Measurements from ENCODE around the gene LMLN. TPM values are rescaled to one million over a fixed set of nuclear protein-coding genes. Genes with fewer than 3 reads are reported as not detected.

LMLN gene
- total and polyA plus RNA-seq, 2 of the 13 experiments (the other 11 are each of a cell fraction or from before 2014, with no cell fraction given) = 1.2 to 1.8 TPM

DNA sequence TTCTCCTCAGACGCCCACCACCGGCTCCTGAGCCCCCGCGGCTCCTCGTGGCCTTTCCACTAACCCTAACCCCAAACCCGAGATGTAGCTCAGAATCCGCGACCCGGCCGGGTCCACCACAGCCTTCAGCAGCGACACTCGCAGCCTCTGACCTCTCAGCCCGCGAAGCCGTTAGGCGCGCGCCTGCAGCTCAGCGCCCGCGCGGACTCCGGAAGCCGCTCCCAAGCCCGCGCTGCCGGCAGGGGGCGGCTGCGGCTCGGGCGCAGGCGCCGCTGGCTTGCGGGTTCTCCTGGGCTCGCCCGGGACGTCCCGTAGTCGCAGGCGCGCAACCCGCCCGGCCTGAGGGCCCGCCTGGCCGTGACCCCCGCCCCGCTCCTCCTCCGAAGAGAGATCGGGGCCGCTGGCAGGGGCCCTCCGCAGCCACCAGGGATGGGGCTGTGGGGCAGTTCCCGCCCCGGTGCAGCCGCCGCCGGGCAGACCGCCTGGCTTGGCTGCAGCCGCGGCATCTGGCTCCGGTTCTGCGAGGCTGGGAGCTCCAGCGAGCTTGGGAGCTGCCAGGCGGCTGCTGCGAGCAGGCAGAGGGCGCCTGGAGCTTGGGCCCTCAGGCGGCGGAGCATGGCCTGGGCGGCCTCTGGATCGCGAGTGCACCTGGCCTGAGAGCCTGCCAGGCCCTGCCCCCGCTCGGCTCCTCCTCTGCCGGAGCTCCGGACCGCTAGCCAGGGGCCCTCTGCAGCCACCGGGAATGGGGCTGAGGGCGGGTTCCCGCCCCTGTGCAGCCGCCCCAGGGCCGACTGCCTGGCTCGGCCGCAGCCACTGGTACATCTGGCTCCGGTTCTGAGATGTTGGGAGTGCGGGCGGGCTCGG lies 120.7 kb downstream of the LMLN start (continued):
- no peak for TF ChIP-seq ZNF362 (CRISPR knock-in tag; IDR thresholded peaks at IDR 0.05; ENCODE audit: borderline replicate concordance)
- TF ChIP-seq, protein P1, sequence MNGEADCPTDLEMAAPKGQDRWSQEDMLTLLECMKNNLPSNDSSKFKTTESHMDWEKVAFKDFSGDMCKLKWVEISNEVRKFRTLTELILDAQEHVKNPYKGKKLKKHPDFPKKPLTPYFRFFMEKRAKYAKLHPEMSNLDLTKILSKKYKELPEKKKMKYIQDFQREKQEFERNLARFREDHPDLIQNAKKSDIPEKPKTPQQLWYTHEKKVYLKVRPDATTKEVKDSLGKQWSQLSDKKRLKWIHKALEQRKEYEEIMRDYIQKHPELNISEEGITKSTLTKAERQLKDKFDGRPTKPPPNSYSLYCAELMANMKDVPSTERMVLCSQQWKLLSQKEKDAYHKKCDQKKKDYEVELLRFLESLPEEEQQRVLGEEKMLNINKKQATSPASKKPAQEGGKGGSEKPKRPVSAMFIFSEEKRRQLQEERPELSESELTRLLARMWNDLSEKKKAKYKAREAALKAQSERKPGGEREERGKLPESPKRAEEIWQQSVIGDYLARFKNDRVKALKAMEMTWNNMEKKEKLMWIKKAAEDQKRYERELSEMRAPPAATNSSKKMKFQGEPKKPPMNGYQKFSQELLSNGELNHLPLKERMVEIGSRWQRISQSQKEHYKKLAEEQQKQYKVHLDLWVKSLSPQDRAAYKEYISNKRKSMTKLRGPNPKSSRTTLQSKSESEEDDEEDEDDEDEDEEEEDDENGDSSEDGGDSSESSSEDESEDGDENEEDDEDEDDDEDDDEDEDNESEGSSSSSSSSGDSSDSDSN (CRISPR knock-in tag; IDR thresholded peaks at IDR 0.05) = peak; percentile 81; the same call in 1 of the 2 replicates
- TF ChIP-seq ZNF605 (CRISPR knock-in tag; IDR thresholded peaks at IDR 0.05) = no peak
- TF ChIP-seq RNF2 (conservative IDR thresholded peaks at IDR 0.05; ENCODE audit: low read depth) = peak; percentile 100
- no peak for TF ChIP-seq RXRA (CRISPR knock-in tag; IDR thresholded peaks at IDR 0.05)
- TF ChIP-seq BHLHE40 (IDR thresholded peaks at IDR 0.05; ENCODE audit: low read length) = 0 out of 2 replicates have a peak, but pooled peaks have one; percentile 17
- peak; percentile 57; the same call in 1 of the 2 replicates for TF ChIP-seq ZNF563 (CRISPR knock-in tag; IDR thresholded peaks at IDR 0.05)
- peak in 1 of 2 experiments; percentile 67; a peak in 2 of 4 replicates for TF ChIP-seq HMGXB4 (CRISPR knock-in tag; IDR thresholded peaks at IDR 0.05; ENCODE audit: borderline replicate concordance in 1 of 2, low read depth in 1 of 2)
- TF ChIP-seq NCOA1 (CRISPR knock-in tag; IDR thresholded peaks at IDR 0.05) = 0 out of 2 replicates have a peak, but pooled peaks have one; percentile 68
- no peak for TF ChIP-seq ZNF317 (CRISPR knock-in tag; IDR thresholded peaks at IDR 0.05)
- no peak for TF ChIP-seq SMARCE1 (IDR thresholded peaks at IDR 0.05; ENCODE audit: borderline replicate concordance)
- peak; percentile 67 for TF ChIP-seq ZFP36 (IDR thresholded peaks at IDR 0.05; ENCODE audit: borderline replicate concordance, low read depth, low read length, partially characterized antibody)
- TF ChIP-seq STAG1 (CRISPR knock-in tag; IDR thresholded peaks at IDR 0.05) = peak; percentile 22
- peak; percentile 25 for TF ChIP-seq HNRNPK (IDR thresholded peaks at IDR 0.05; ENCODE audit: low read depth, low read length, poor library complexity, severe bottlenecking)
- TF ChIP-seq MTF2 (CRISPR knock-in tag; IDR thresholded peaks at IDR 0.05; ENCODE audit: borderline replicate concordance) = 0 out of 2 replicates have a peak, but pooled peaks have one; percentile 24
- TF ChIP-seq ZNF331 (CRISPR knock-in tag; IDR thresholded peaks at IDR 0.05) = no peak
- 0 out of 2 replicates have a peak, but pooled peaks have one; percentile 26 for TF ChIP-seq GABPA (IDR thresholded peaks at IDR 0.05; ENCODE audit: low read depth, low read length)
- no peak for TF ChIP-seq GABPA (CRISPR knock-in tag; IDR thresholded peaks at IDR 0.05; ENCODE audit: low read depth)
- TF ChIP-seq BCL6 (CRISPR knock-in tag; IDR thresholded peaks at IDR 0.05) = peak; percentile 88
- TF ChIP-seq GABPB1 (CRISPR knock-in tag; IDR thresholded peaks at IDR 0.05) = peak; percentile 73
- TF ChIP-seq ZZZ3 (CRISPR knock-in tag; IDR thresholded peaks at IDR 0.05; ENCODE audit: borderline replicate concordance) = no peak
- TF ChIP-seq MED1 (CRISPR knock-in tag; IDR thresholded peaks at IDR 0.05) = 0 out of 2 replicates have a peak, but pooled peaks have one; percentile 14

All from HepG2 (cell line).